ENCODE results near the gene PEMT. TPM values are rescaled to one million over a fixed set of nuclear protein-coding genes. Genes with fewer than 3 reads are reported as not detected.

Gene PEMT
- polyA plus RNA-seq, 2 of the 4 experiments (the other 2 are of a cell fraction) = 47.5 to 47.8 TPM

- TF ChIP-seq E2F6 (IDR thresholded peaks at IDR 0.05; ENCODE audit: borderline replicate concordance, low read depth) (no peak), NFE2L2 (conservative IDR thresholded peaks at IDR 0.05; ENCODE audit: low read length) (no peak), HOXB13 (CRISPR knock-in tag; IDR thresholded peaks at IDR 0.05; ENCODE audit: low read depth) (no peak), EP300 (IDR thresholded peaks at IDR 0.05) (no peak), JUN (IDR thresholded peaks at IDR 0.05) (no peak), RAD21 (conservative IDR thresholded peaks at IDR 0.05 in 1 of 2, IDR thresholded peaks at IDR 0.05 in 1 of 2) (no peak), KDM1A (IDR thresholded peaks at IDR 0.05; ENCODE audit: low read depth) (no peak), PHF8 (IDR thresholded peaks at IDR 0.05; ENCODE audit: borderline replicate concordance, low read depth) (no peak)
- H3K4me3 ChIP-seq = no peak overlapping the region
- H3K4me1 ChIP-seq = peaks cover 11% of the 10 kb centered on the region
- CTCF ChIA-PET = interaction anchor here (0.6 to 9.0 kb wide), 7 partner anchors 10 to 384 kb away, joined by 3 to 102 read pairs (median 4); partner anchors contain the start of gene RASD1
- no peaks in the 10 kb centered on the region for H3K9me3 ChIP-seq
- H3K27ac ChIP-seq = no peak overlapping the region
- H3K4me2 ChIP-seq = no peak overlapping the region
- WGBS (ENCODE audit: missing lambda C conversion rate) = 81% methylated on average over 21 of the region's 21 CpGs
- DNase-seq (ENCODE audit: low read depth in 1 of 2, low spot score in 1 of 2) (no peak), ATAC-seq (no peak), FAIRE-seq (no peak)
- POLR2A ChIA-PET = interaction anchor here (0.9 kb wide), 1 partner anchor 8 kb away, joined by 3 read pairs; no protein-coding TSS in a partner anchor
Measured at GRCh38 chr17:17515934-17516930, 75.3 kb downstream of the PEMT start.

GRCh38 chr17:17514993-17515933 lies 76.2 kb downstream of the PEMT start:
- ATAC-seq (no peak), DNase-seq (ENCODE audit: low read depth in 1 of 2, low spot score in 1 of 2) (no peak), FAIRE-seq (no peak)
- Histone ChIP-seq H3K4me2 (no peak overlapping the region), H3K27ac (no peak overlapping the region), H3K9me3 (no peaks in the 10 kb centered on the region), H3K4me3 (no peak overlapping the region), H3K4me1 (peaks cover 15% of the 10 kb centered on the region)
- POLR2A ChIA-PET = interaction anchor here (0.9 kb wide), 2 partner anchors 9 to 19 kb away, joined by 3 to 7 read pairs; partner anchors contain the start of gene RASD1
- CTCF ChIA-PET = interaction anchor here (2.6 to 9.0 kb wide), 3 partner anchors 17 to 160 kb away, joined by 11 to 102 read pairs (median 21); partner anchors contain the start of gene RASD1
- no peak for TF ChIP-seq E2F6 (IDR thresholded peaks at IDR 0.05; ENCODE audit: borderline replicate concordance, low read depth)
- no peak for TF ChIP-seq CTCF (IDR thresholded peaks at IDR 0.05)
- no peak for TF ChIP-seq JUNB (IDR thresholded peaks at IDR 0.05)
- TF ChIP-seq KDM5A (IDR thresholded peaks at IDR 0.05) = no peak
- TF ChIP-seq NFE2L2 (conservative IDR thresholded peaks at IDR 0.05; ENCODE audit: low read length) = no peak
- no peak for TF ChIP-seq BCL3 (IDR thresholded peaks at IDR 0.05)
- 88% methylated on average over 21 of the region's 21 CpGs for WGBS (ENCODE audit: missing lambda C conversion rate)
